HCT116 (cell line): ENCODE measurements around the gene INAFM1. TPM values are rescaled to one million over a fixed set of nuclear protein-coding genes. Genes with fewer than 3 reads are reported as not detected.

ENCODE experiments used
- ATAC-seq: fragments of 200-7000 bp; cut with Tn5 transposase; 2 replicates; pipeline ENCODE4 v1.9.1; 2020; ENCODE audit warnings: mild to moderate bottlenecking, moderate library complexity
- BruUV-seq: library from RNA; stranded (reverse); fragments of 400-500 nt; replicated peaks from 2 replicates; lab custom pipeline; 2021; lab: Mats Ljungman, UMichigan
- CTCF ChIA-PET: fragments of 300-600 bp; sonication (Branson Sonifier 250); formaldehyde crosslinking; loops from one replicate; lab custom pipeline; 2021; ENCODE audit warnings: antibody characterized with exemption; lab: Charles Lee
- POLR2A ChIA-PET: fragments of 300-600, 350-600 bp; sonication (Branson Sonifier 250); formaldehyde crosslinking; loops from one replicate; lab custom pipeline; 2021; ENCODE audit warnings: antibody characterized with exemption; lab: Charles Lee
- RAD21 ChIA-PET, 2 experiments: fragments of 300-600 bp; sonication (Branson Sonifier 250); formaldehyde crosslinking; loops; one replicate each; lab custom pipeline; 2023; ENCODE audit warnings: low total read pairs in 2 of 2; ENCODE audit not compliant: uncharacterized antibody in 2 of 2, unreplicated experiment in 2 of 2, low non-redundant PET in 1 of 2; lab: Charles Lee
- DNase-seq: peaks from one replicate; pipeline ENCODE4 v3.0.0-alpha.2; 2010; ENCODE audit warnings: low read depth, low spot score
- H2AFZ ChIP-seq: fragments of 200-600 bp; shearing (Covaris generic), sonication (generic); 2 replicates; pipeline ENCODE4 v1.6.1; 2017; ENCODE audit warnings: low read depth, mixed run types, mixed read lengths, antibody characterized with exemption, low read length; ENCODE audit not compliant: poor library complexity, severe bottlenecking
- H3K27ac ChIP-seq: 2 replicates; pipeline ENCODE4 v1.5.1; 2012; ENCODE audit warnings: low read depth, low read length
- H3K27me3 ChIP-seq: fragments of 200-600 bp; sonication (generic); 2 replicates; pipeline ENCODE4 v1.6.1; 2016; ENCODE audit warnings: mixed run types, low read length, mixed read lengths; ENCODE audit not compliant: insufficient read depth
- H3K36me3 ChIP-seq, 2 experiments: fragments of 200-500 bp in 1 of 2; fragments of 200-600 bp in 1 of 2; sonication (Bioruptor generic) in 1 of 2; sonication (generic) in 1 of 2; 2 replicates each; pipeline versions ENCODE4 v1.5.1 to v1.6.1; 2014 to 2016; ENCODE audit warnings: low read length in 2 of 2, inconsistent platforms in 1 of 2, mixed read lengths in 1 of 2, mixed run types in 1 of 2; ENCODE audit not compliant: insufficient read depth in 2 of 2, control insufficient read depth in 1 of 2
- H3K4me1 ChIP-seq, 2 experiments: fragments of 200-600 bp in 1 of 2; sonication (generic) in 1 of 2; 2 replicates each; pipeline versions ENCODE4 v1.5.1 to v1.6.1; 2012 to 2017; ENCODE audit warnings: low read length in 2 of 2, inconsistent platforms in 1 of 2, mild to moderate bottlenecking in 1 of 2, mixed read lengths in 1 of 2, mixed run types in 1 of 2, moderate library complexity in 1 of 2; ENCODE audit not compliant: insufficient read depth in 2 of 2, control insufficient read depth in 1 of 2
- H3K4me2 ChIP-seq: fragments of 200-600 bp; sonication (generic); 2 replicates; pipeline ENCODE4 v1.6.1; 2017; ENCODE audit warnings: mixed run types, low read length, mixed read lengths
- H3K4me3 ChIP-seq, 2 experiments: fragments of 200-600 bp in 1 of 2; sonication (generic) in 1 of 2; replicated peaks in 1 of 2; 2 replicates each; pipeline ENCODE4 v1.5.1; 2011 to 2016; ENCODE audit warnings: low read length in 2 of 2, control low read depth in 1 of 2, low read depth in 1 of 2, mild to moderate bottlenecking in 1 of 2, mixed read lengths in 1 of 2, mixed run types in 1 of 2
- H3K79me2 ChIP-seq: fragments of 200-600 bp; sonication (generic); 2 replicates; pipeline ENCODE4 v1.6.1; 2017; ENCODE audit warnings: mild to moderate bottlenecking, mixed run types, low read length, moderate library complexity, mixed read lengths; ENCODE audit not compliant: insufficient read depth
- H3K9ac ChIP-seq: fragments of 200-600 bp; sonication (generic); 2 replicates; pipeline ENCODE4 v1.6.1; 2016; ENCODE audit warnings: low read length, mixed read lengths
- H3K9me2 ChIP-seq: fragments of 200-600 bp; sonication (generic), shearing (Covaris generic); 2 replicates; pipeline ENCODE4 v1.6.1; 2017; ENCODE audit warnings: mixed run types, mild to moderate bottlenecking, moderate library complexity; ENCODE audit not compliant: insufficient read depth
- H3K9me3 ChIP-seq, 2 experiments: fragments of 200-500 bp in 1 of 2; fragments of 200-600 bp in 1 of 2; sonication (Bioruptor generic) in 1 of 2; sonication (generic) in 1 of 2; 2 replicates each; pipeline ENCODE4 v1.6.1; 2014 to 2017; ENCODE audit warnings: low read length in 2 of 2, mixed read lengths in 2 of 2, inconsistent platforms in 1 of 2, low read depth in 1 of 2, mild to moderate bottlenecking in 1 of 2, mixed run types in 1 of 2, moderate library complexity in 1 of 2; ENCODE audit not compliant: control insufficient read depth in 1 of 2, insufficient read depth in 1 of 2
- H4K20me1 ChIP-seq: fragments of 200-600 bp; sonication (generic), shearing (Covaris generic); 2 replicates; pipeline ENCODE4 v1.6.1; 2017; ENCODE audit warnings: mixed run types, mild to moderate bottlenecking, moderate library complexity; ENCODE audit not compliant: insufficient read depth
- EZH2phosphoT487 ChIP-seq: fragments of 200-600 bp; IDR thresholded peaks from 2 replicates; pipeline ENCODE4 v1.6.1; 2018; ENCODE audit warnings: antibody characterized with exemption, borderline replicate concordance
- RAD21 ChIP-seq: IDR thresholded peaks from 2 replicates; pipeline ENCODE4 v1.6.1; 2012; ENCODE audit warnings: low read depth, mild to moderate bottlenecking
- REST ChIP-seq: IDR thresholded peaks from 2 replicates; pipeline ENCODE4 v1.6.1; 2012; ENCODE audit warnings: low read depth
- ZBTB33 ChIP-seq: IDR thresholded peaks from 2 replicates; pipeline ENCODE4 v1.6.1; 2011; ENCODE audit warnings: mild to moderate bottlenecking, low read length, moderate library complexity; ENCODE audit not compliant: insufficient replicate concordance; ENCODE audit errors: extremely low read depth
- ZFX ChIP-seq: fragments of 450-650 bp; IDR thresholded peaks from 2 replicates; pipeline ENCODE4 v1.6.1; 2017
- intact Hi-C: fragments of 100-400 bp; cut with micrococcal nuclease; formaldehyde crosslinking; loops from 2 replicates; pipeline ENCODE4 v1.10.0; 2022
- total RNA-seq: library from RNA; stranded (reverse); gene quantifications from one replicate; pipeline ENCODE4 v1.2.1, GENCODE V29; 2021; ENCODE audit not compliant: unreplicated experiment

INAFM1 gene
- total RNA-seq, 1 experiment from 2014 or later: 22.9 TPM

GRCh38 chr19:47306303-47306702 is 31.6 kb downstream of the INAFM1 start:
- RAD21 ChIA-PET: no interaction called here
- no peaks in the 10 kb centered on the region for H4K20me1 ChIP-seq
- ATAC-seq: no peak
- TF ChIP-seq ZFX: no peak
- no peak for TF ChIP-seq RAD21
- no peak for TF ChIP-seq ZBTB33
- no peak for TF ChIP-seq EZH2phosphoT487
- TF ChIP-seq REST: no peak
- TF ChIP-seq, all 23 proteins: peak for 0
- Histone ChIP-seq H3K79me2 (no peaks in the 10 kb centered on the region), H3K36me3 (no peaks in the 10 kb centered on the region), H3K27me3 (no peaks in the 10 kb centered on the region), H3K4me3 (no peak overlapping the region), H3K9me3 (no peaks in the 10 kb centered on the region), H3K4me2 (no peak overlapping the region), H3K9ac (no peak overlapping the region), H2AFZ (no peak overlapping the region), H3K4me1 (peaks cover 8 to 31% of the 10 kb centered on the region in 2 experiments; a peak in 3 of 4 replicates), H3K9me2 (no peaks in the 10 kb centered on the region), H3K27ac (no peak overlapping the region)
- intact Hi-C loops: no loop called here
- POLR2A ChIA-PET: no interaction called here
- no peak for DNase-seq
- BruUV-seq: no TSS peak
- CTCF ChIA-PET: interaction anchor here (0.6 to 1.5 kb wide), 2 partner anchors 33 to 43 kb away, joined by 3 to 4 read pairs; partner anchors contain the start of gene DHX34
